Sigmoid colon (tissue), 7 donors: ENCODE results near the gene TMCC2. TPM values are rescaled to one million over a fixed set of nuclear protein-coding genes. Genes with fewer than 3 reads are reported as not detected.
A peak's percentile ranks its signal among the peaks of the same experiment; 100 is the strongest.

Experiments used
- DNase-seq: peaks from one replicate; pipeline ENCODE4 v3.0.0-alpha.2; 2019
- H3K27ac ChIP-seq, 4 donors: fragments of 200-600 bp; sonication (generic); one replicate each; pipeline ENCODE4 v1.5.1; 2016 to 2019; ENCODE audit warnings: mild to moderate bottlenecking in 1 of 4
- H3K27me3 ChIP-seq, 3 donors: fragments of 200-600 bp; sonication (generic); one replicate each; pipeline ENCODE4 v1.5.1; 2019; ENCODE audit warnings: mild to moderate bottlenecking in 1 of 3
- H3K36me3 ChIP-seq, 4 donors: fragments of 200-600 bp; sonication (generic); one replicate each; pipeline ENCODE4 v1.5.1; 2016 to 2019
- H3K4me1 ChIP-seq, 4 donors: fragments of 200-600 bp; sonication (generic); one replicate each; pipeline ENCODE4 v1.5.1; 2017 to 2019
- H3K4me3 ChIP-seq, 4 donors: fragments of 200-600 bp; sonication (generic); one replicate each; pipeline ENCODE4 v1.5.1; 2017 to 2019; ENCODE audit warnings: mild to moderate bottlenecking in 2 of 4, moderate library complexity in 1 of 4
- H3K9me3 ChIP-seq, 4 donors: fragments of 200-600 bp in 3 of 4; sonication (generic) in 3 of 4; one replicate each; pipeline versions ENCODE4 v1.5.1 to v1.6.1; 2013 to 2019
- EP300 ChIP-seq, 4 donors: sonication (generic); formaldehyde crosslinking; IDR thresholded peaks; one replicate each; pipeline ENCODE4 v1.6.1; 2017; ENCODE audit warnings: antibody characterized with exemption in 4 of 4
- POLR2A ChIP-seq, 2 donors: fragments of 450-650 bp; IDR thresholded peaks; one replicate each; pipeline ENCODE4 v1.6.1; 2016; ENCODE audit warnings: antibody characterized with exemption in 2 of 2, mild to moderate bottlenecking in 2 of 2, moderate library complexity in 2 of 2
- POLR2AphosphoS5 ChIP-seq, 4 donors: sonication (generic); formaldehyde crosslinking; IDR thresholded peaks; one replicate each; pipeline ENCODE4 v1.6.1; 2017; ENCODE audit warnings: antibody characterized with exemption in 4 of 4
- WGBS, 2 donors: extraction: QIAGEN DNeasy Blood & Tissue Kit; methylation state at CpG; one replicate each; pipeline ENCODE4 v1.1.7; 2013; 5-methylcytosine and 5-hydroxymethylcytosine counted together
- intact Hi-C: fragments of 100-400 bp; cut with DNase I; formaldehyde crosslinking; loops from one replicate; pipeline ENCODE4 v1.15.1; 2023
- polyA plus RNA-seq, 3 donors: library from polyadenylated mRNA; stranded (reverse); fragments of 200-250 nt; gene quantifications; one replicate each; pipeline ENCODE4 v1.2.3, GENCODE V29; 2013
- total RNA-seq, 4 donors: library from RNA; depleted of rRNA; stranded (reverse); fragments of >200 nt; gene quantifications; one replicate each; pipeline ENCODE4 v1.1.0, GENCODE V29; 2016
- TF ChIP-seq, protein P1 (sequence below), 4 experiments: fragments of 450-650 bp in 3 of 4; fragments of 200-600 bp in 1 of 4; IDR thresholded peaks; one replicate each; pipeline ENCODE4 v1.5.1; 2016 to 2019; ENCODE audit warnings: antibody characterized with exemption in 4 of 4, mild to moderate bottlenecking in 3 of 4, moderate library complexity in 2 of 4
- donor health status: healthy with polysubstance abuse.
- donor health status: Bipolar disorder and iron deficiency.
- donor health status: healthy.

TMCC2 gene
- total and polyA plus RNA-seq, 7 donors, result 1.1 to 6.4 (median 5.2) TPM; not detected in 2

GRCh38 chr1:205189131-205189530 lies 38.6 kb upstream of the TMCC2 start:
- no peak for DNase-seq
- H3K9me3 ChIP-seq, result no peaks in the 10 kb centered on the region
- intact Hi-C loops, result no loop called here
- no peaks in the 10 kb centered on the region for H3K27me3 ChIP-seq
- H3K36me3 ChIP-seq, result peaks cover 0 to 4% (median 0%) of the 10 kb centered on the region in 4 donors
- WGBS, 2 donors, result 63 to 87% methylated on average over 2 of the region's 2 CpGs
- no peak overlapping the region for H3K4me3 ChIP-seq
- no peak overlapping the region for H3K27ac ChIP-seq
- H3K4me1 ChIP-seq, result peaks cover 0 to 26% (median 18%) of the 10 kb centered on the region in 4 donors
- TF ChIP-seq, protein P1, sequence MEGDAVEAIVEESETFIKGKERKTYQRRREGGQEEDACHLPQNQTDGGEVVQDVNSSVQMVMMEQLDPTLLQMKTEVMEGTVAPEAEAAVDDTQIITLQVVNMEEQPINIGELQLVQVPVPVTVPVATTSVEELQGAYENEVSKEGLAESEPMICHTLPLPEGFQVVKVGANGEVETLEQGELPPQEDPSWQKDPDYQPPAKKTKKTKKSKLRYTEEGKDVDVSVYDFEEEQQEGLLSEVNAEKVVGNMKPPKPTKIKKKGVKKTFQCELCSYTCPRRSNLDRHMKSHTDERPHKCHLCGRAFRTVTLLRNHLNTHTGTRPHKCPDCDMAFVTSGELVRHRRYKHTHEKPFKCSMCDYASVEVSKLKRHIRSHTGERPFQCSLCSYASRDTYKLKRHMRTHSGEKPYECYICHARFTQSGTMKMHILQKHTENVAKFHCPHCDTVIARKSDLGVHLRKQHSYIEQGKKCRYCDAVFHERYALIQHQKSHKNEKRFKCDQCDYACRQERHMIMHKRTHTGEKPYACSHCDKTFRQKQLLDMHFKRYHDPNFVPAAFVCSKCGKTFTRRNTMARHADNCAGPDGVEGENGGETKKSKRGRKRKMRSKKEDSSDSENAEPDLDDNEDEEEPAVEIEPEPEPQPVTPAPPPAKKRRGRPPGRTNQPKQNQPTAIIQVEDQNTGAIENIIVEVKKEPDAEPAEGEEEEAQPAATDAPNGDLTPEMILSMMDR (IDR thresholded peaks at IDR 0.05), result no peak
- TF ChIP-seq POLR2A (IDR thresholded peaks at IDR 0.05) (no peak), EP300 (IDR thresholded peaks at IDR 0.05) (no peak), POLR2AphosphoS5 (IDR thresholded peaks at IDR 0.05) (no peak)

DNA sequence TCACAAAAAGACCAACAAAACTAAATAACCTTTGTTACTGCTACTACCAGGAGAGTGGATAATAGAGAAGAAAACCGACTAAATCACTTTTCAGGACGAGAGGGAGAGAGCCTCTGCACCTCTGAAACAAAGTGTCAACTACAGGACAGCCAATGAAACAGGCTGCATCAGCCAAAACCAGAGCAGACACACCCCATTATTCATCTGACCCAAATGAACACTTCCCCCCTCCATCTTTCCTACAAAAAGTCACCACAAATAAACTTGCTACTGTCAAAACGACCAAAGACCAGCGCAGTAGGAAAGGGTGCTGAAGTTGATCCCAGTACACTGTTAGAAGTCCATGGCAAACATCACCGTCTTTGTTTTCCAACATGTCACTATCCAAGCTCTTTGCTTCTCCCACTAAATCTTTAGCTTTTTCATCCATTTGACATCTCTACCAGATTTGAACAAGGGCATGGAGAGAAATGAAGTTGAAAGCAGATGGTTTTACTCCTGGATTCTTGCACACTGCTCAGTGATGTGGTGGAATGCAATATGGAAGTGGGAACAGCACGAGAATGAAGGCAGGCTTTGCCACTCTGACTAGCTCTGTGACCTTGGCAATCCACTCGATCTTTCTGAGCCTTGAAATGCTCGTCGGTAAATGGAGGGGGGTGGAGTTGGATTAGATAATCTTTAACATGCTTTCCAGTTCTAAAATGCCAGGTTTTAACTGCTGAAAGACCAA lies 36.7 kb upstream of the TMCC2 start:
- DNase-seq, result no peak
- no peaks in the 10 kb centered on the region for H3K9me3 ChIP-seq
- no peaks in the 10 kb centered on the region for H3K27me3 ChIP-seq
- H3K4me1 ChIP-seq, result peaks cover 0 to 29% (median 17%) of the 10 kb centered on the region in 4 donors
- no peak overlapping the region for H3K4me3 ChIP-seq
- intact Hi-C loops, result no loop called here
- H3K27ac ChIP-seq, result peak overlapping the region in 1 of 4 donors; percentile 51
- TF ChIP-seq EP300 (IDR thresholded peaks at IDR 0.05) (no peak), POLR2A (IDR thresholded peaks at IDR 0.05) (no peak), POLR2AphosphoS5 (IDR thresholded peaks at IDR 0.05) (no peak)
- TF ChIP-seq, protein P1 (IDR thresholded peaks at IDR 0.05), result no peak
- H3K36me3 ChIP-seq, result peaks cover 0 to 4% (median 0%) of the 10 kb centered on the region in 4 donors
- 53 to 61% methylated on average over 9 of the region's 9 CpGs for WGBS, 2 donors

- peaks cover 0 to 29% (median 17%) of the 10 kb centered on the region in 4 donors for H3K4me1 ChIP-seq
- DNase-seq, result no peak
- intact Hi-C loops, result no loop called here
- H3K36me3 ChIP-seq, result peaks cover 0 to 4% (median 0%) of the 10 kb centered on the region in 4 donors
- TF ChIP-seq, protein P1 (IDR thresholded peaks at IDR 0.05), result no peak
- no peak overlapping the region for H3K27ac ChIP-seq
- WGBS, 2 donors, result 22 to 57% methylated on average over 2 of the region's 2 CpGs
- H3K9me3 ChIP-seq, result no peaks in the 10 kb centered on the region
- H3K27me3 ChIP-seq, result no peaks in the 10 kb centered on the region
- H3K4me3 ChIP-seq, result no peak overlapping the region
These were observed 36.1 kb upstream of the TMCC2 start for GRCh38 chr1:205191622-205192021.

GRCh38 chr1:205192287-205192686 lies 35.5 kb upstream of the TMCC2 start:
- intact Hi-C loops, result no loop called here
- DNase-seq, result no peak
- Histone ChIP-seq H3K27ac (no peak overlapping the region), H3K4me1 (peaks cover 0 to 29% (median 17%) of the 10 kb centered on the region in 4 donors), H3K9me3 (no peaks in the 10 kb centered on the region), H3K27me3 (no peaks in the 10 kb centered on the region), H3K36me3 (peaks cover 0 to 2% (median 0%) of the 10 kb centered on the region in 4 donors), H3K4me3 (no peak overlapping the region)
- no peak for TF ChIP-seq EP300 (IDR thresholded peaks at IDR 0.05)
- no peak for TF ChIP-seq POLR2A (IDR thresholded peaks at IDR 0.05)
- TF ChIP-seq POLR2AphosphoS5 (IDR thresholded peaks at IDR 0.05), result no peak
- TF ChIP-seq, protein P1 (IDR thresholded peaks at IDR 0.05), result no peak
- WGBS, 2 donors, result 89 to 91% methylated on average over 8 of the region's 8 CpGs
